H1 (cell line): ENCODE measurements around the gene SGMS2. TPM values are rescaled to one million over a fixed set of nuclear protein-coding genes. Genes with fewer than 3 reads are reported as not detected.

Source experiments
- CTCF ChIA-PET: fragments of 300-600 bp; sonication (Branson Sonifier 250); formaldehyde crosslinking; loops from one replicate; lab custom pipeline; 2021; ENCODE audit not compliant: partially characterized antibody; lab: Charles Lee
- POLR2A ChIA-PET: fragments of 300-600 bp; sonication (Branson Sonifier 250); formaldehyde crosslinking; loops from one replicate; lab custom pipeline; 2021; ENCODE audit warnings: inconsistent platforms; ENCODE audit not compliant: partially characterized antibody; lab: Charles Lee
- DNase-seq, 2 experiments: peaks; one replicate each; pipeline versions ENCODE4 v3.0.0 to v3.0.0-alpha.2; 2010 to 2022; ENCODE audit warnings: low spot score in 2 of 2, low read depth in 1 of 2, mixed read lengths in 1 of 2
- FAIRE-seq: peaks from 2 replicates; lab custom pipeline; 2011; peaks lifted over from hg19 to GRCh38; lab: Jason Lieb, UNC
- H2AFZ ChIP-seq: 2 replicates; pipeline ENCODE4 v1.8.1; 2012; ENCODE audit warnings: low read length, inconsistent platforms
- H2AK5ac ChIP-seq: 2 replicates; pipeline ENCODE4 v1.6.1; 2013; ENCODE audit warnings: low read depth, low read length
- H2BK120ac ChIP-seq: replicated peaks from 2 replicates; pipeline ENCODE3; 2013; ENCODE audit warnings: low read depth, low read length, inconsistent platforms
- H2BK12ac ChIP-seq: 2 replicates; pipeline ENCODE4 v1.6.1; 2013; ENCODE audit warnings: low read depth, low read length
- H2BK15ac ChIP-seq: 2 replicates; pipeline ENCODE4 v1.6.1; 2013; ENCODE audit warnings: low read length
- H2BK20ac ChIP-seq: 2 replicates; pipeline ENCODE4 v1.6.1; 2013; ENCODE audit warnings: low read length
- H2BK5ac ChIP-seq: 2 replicates; pipeline ENCODE4 v1.6.1; 2013; ENCODE audit warnings: low read depth, low read length
- H3K14ac ChIP-seq: 2 replicates; pipeline ENCODE4 v1.6.1; 2013; ENCODE audit warnings: inconsistent platforms; ENCODE audit not compliant: insufficient read length
- H3K18ac ChIP-seq: 2 replicates; pipeline ENCODE4 v1.6.1; 2013; ENCODE audit warnings: low read length; ENCODE audit errors: extremely low read depth
- H3K23ac ChIP-seq: 2 replicates; pipeline ENCODE4 v1.6.1; 2013; ENCODE audit warnings: inconsistent platforms; ENCODE audit not compliant: insufficient read length
- H3K23me2 ChIP-seq: 2 replicates; pipeline ENCODE4 v1.6.1; 2013; ENCODE audit warnings: low read depth, low read length
- H3K27ac ChIP-seq: 2 replicates; pipeline ENCODE4 v1.6.1; 2011; ENCODE audit warnings: low read depth, low read length, inconsistent platforms
- H3K27me3 ChIP-seq, 4 experiments: replicated peaks in 1 of 4; 1 replicate in 1 of 4; 2 replicates in 3 of 4; pipeline versions ENCODE4 v1.6.1 to v1.8.1; 2011 to 2013; ENCODE audit warnings: low read length in 3 of 4, mild to moderate bottlenecking in 3 of 4, inconsistent platforms in 2 of 4, mixed read lengths in 2 of 4, moderate library complexity in 1 of 4; ENCODE audit not compliant: control insufficient read depth in 3 of 4, insufficient read depth in 3 of 4; ENCODE audit errors: extremely low read depth in 1 of 4
- H3K36me3 ChIP-seq, 4 experiments: 2 replicates each; pipeline versions ENCODE4 v1.6.1 to v1.8.1; 2011 to 2013; ENCODE audit warnings: mild to moderate bottlenecking in 4 of 4, low read length in 3 of 4, moderate library complexity in 2 of 4, control low read depth in 1 of 4, inconsistent platforms in 1 of 4; ENCODE audit not compliant: insufficient read depth in 4 of 4, control insufficient read depth in 2 of 4
- H3K4ac ChIP-seq: replicated peaks from 2 replicates; pipeline ENCODE3; 2013; ENCODE audit warnings: low read length, low read depth, mixed read lengths, inconsistent platforms; ENCODE audit not compliant: insufficient read length
- H3K4me1 ChIP-seq, 4 experiments: replicated peaks in 1 of 4; 1 replicate in 1 of 4; 2 replicates in 3 of 4; pipeline versions ENCODE4 v1.6.1 to v1.8.1; 2011 to 2013; ENCODE audit warnings: low read length in 3 of 4, inconsistent platforms in 2 of 4, mixed read lengths in 1 of 4; ENCODE audit not compliant: insufficient read depth in 4 of 4, control insufficient read depth in 3 of 4
- H3K4me2 ChIP-seq, 2 experiments: 2 replicates each; pipeline versions ENCODE4 v1.6.1 to v1.8.1; 2011 to 2013; ENCODE audit warnings: low read depth in 2 of 2, low read length in 2 of 2, control low read depth in 1 of 2, inconsistent platforms in 1 of 2, mild to moderate bottlenecking in 1 of 2; ENCODE audit not compliant: insufficient read depth in 1 of 2
- H3K4me3 ChIP-seq, 4 experiments: fragments of 200-600, 300-600 bp in 1 of 4; sonication (generic), shearing (Covaris generic), sonication (Bioruptor Twin) in 1 of 4; 2 replicates each; pipeline versions ENCODE4 v1.5.1 to v1.8.1; 2011 to 2016; ENCODE audit warnings: low read length in 4 of 4, low read depth in 3 of 4, control low read depth in 2 of 4, inconsistent platforms in 2 of 4, mild to moderate bottlenecking in 2 of 4, mixed read lengths in 1 of 4, moderate library complexity in 1 of 4; ENCODE audit not compliant: insufficient read depth in 2 of 4; ENCODE audit errors: extremely low read depth in 1 of 4
- H3K56ac ChIP-seq: replicated peaks from 2 replicates; pipeline ENCODE3; 2013; ENCODE audit warnings: low read depth, mild to moderate bottlenecking, mixed read lengths, low read length, inconsistent platforms; ENCODE audit not compliant: insufficient read length
- H3K79me1 ChIP-seq: 2 replicates; pipeline ENCODE4 v1.6.1; 2013; ENCODE audit warnings: low read depth, low read length, control low read depth
- H3K79me2 ChIP-seq, 2 experiments: 2 replicates each; pipeline versions ENCODE4 v1.6.1 to v1.8.1; 2012 to 2013; ENCODE audit warnings: low read length in 2 of 2, mild to moderate bottlenecking in 2 of 2, inconsistent platforms in 1 of 2; ENCODE audit not compliant: insufficient read depth in 2 of 2, control insufficient read depth in 1 of 2
- H3K9ac ChIP-seq, 4 experiments: replicated peaks in 1 of 4; 1 replicate in 1 of 4; 2 replicates in 3 of 4; pipeline versions ENCODE4 v1.6.1 to v1.8.1; 2011 to 2013; ENCODE audit warnings: low read depth in 3 of 4, low read length in 3 of 4, control low read depth in 2 of 4, mild to moderate bottlenecking in 2 of 4, moderate library complexity in 2 of 4, inconsistent platforms in 1 of 4; ENCODE audit errors: extremely low read depth in 1 of 4
- H3K9me3 ChIP-seq, 2 experiments: 2 replicates each; pipeline versions ENCODE4 v1.6.1 to v1.8.1; 2012 to 2013; ENCODE audit warnings: mild to moderate bottlenecking in 2 of 2, moderate library complexity in 2 of 2, control low read depth in 1 of 2, inconsistent platforms in 1 of 2, low read depth in 1 of 2, low read length in 1 of 2, mixed read lengths in 1 of 2; ENCODE audit not compliant: insufficient read depth in 2 of 2
- H4K20me1 ChIP-seq, 2 experiments: replicated peaks in 1 of 2; 2 replicates each; pipeline versions ENCODE3 to v1.8.1; 2011 to 2013; ENCODE audit warnings: inconsistent platforms in 2 of 2, low read length in 2 of 2, mild to moderate bottlenecking in 1 of 2; ENCODE audit not compliant: insufficient read depth in 2 of 2, control insufficient read depth in 1 of 2
- H4K5ac ChIP-seq: 2 replicates; pipeline ENCODE4 v1.6.1; 2013; ENCODE audit warnings: low read length, low read depth, mixed read lengths, inconsistent platforms; ENCODE audit not compliant: insufficient read length
- H4K8ac ChIP-seq: 2 replicates; pipeline ENCODE4 v1.8.0; 2013; ENCODE audit warnings: mild to moderate bottlenecking, moderate library complexity, low read length, inconsistent platforms; ENCODE audit not compliant: insufficient read depth; ENCODE audit errors: extremely low read depth
- H4K91ac ChIP-seq: replicated peaks from 2 replicates; pipeline ENCODE3; 2013; ENCODE audit warnings: low read length, mixed read lengths, inconsistent platforms; ENCODE audit not compliant: insufficient read length
- RBBP5 ChIP-seq: IDR thresholded peaks from 2 replicates; pipeline ENCODE4 v1.7.1; 2012; ENCODE audit warnings: low read depth, mild to moderate bottlenecking, inconsistent platforms, low read length, moderate library complexity, borderline replicate concordance
- SIN3A ChIP-seq, 2 experiments: IDR thresholded peaks in 1 of 2; conservative IDR thresholded peaks in 1 of 2; 2 replicates each; pipeline ENCODE4 v1.6.1; 2011 to 2012; ENCODE audit warnings: low read length in 2 of 2, improper control_type of control experiment in 1 of 2, low read depth in 1 of 2, mild to moderate bottlenecking in 1 of 2
- SRF ChIP-seq: IDR thresholded peaks from 2 replicates; pipeline ENCODE4 v1.6.1; 2011; ENCODE audit warnings: mild to moderate bottlenecking, low read depth, low read length, moderate library complexity
- TEAD4 ChIP-seq: IDR thresholded peaks from 2 replicates; pipeline ENCODE4 v1.6.1; 2012; ENCODE audit warnings: low read depth, low read length, inconsistent platforms, mixed read lengths
- WGBS, 2 experiments: shearing (Covaris generic) in 1 of 2; methylation state at CpG; one replicate each; pipeline versions ENCODE4 v1.1.6 to v1.1.7; 2013 to 2015; ENCODE audit warnings: low lambda C conversion rate in 2 of 2, mixed read lengths in 2 of 2, inconsistent platforms in 1 of 2, low coverage in 1 of 2, missing lambda C conversion rate in 1 of 2; ENCODE audit not compliant: insufficient replicate concordance in 2 of 2, insufficient coverage in 1 of 2, insufficient read length in 1 of 2; ENCODE audit errors: extremely low coverage in 1 of 2, missing lambda C conversion rate in 1 of 2; 5-methylcytosine and 5-hydroxymethylcytosine counted together
- polyA plus RNA-seq, 7 experiments: library from polyadenylated mRNA; depleted of rRNA in 3 of 7; stranded (reverse) in 5 of 7; unstranded in 2 of 7; fragments of >200 nt in 5 of 7; fragments of 200-250 nt in 2 of 7; gene quantifications; 1 replicate in 5 of 7; 2 replicates in 1 of 7; 4 replicates in 1 of 7; pipeline versions ENCODE4 v1.2.1 to v1.2.3, GENCODE V29; 2011 to 2013; ENCODE audit warnings: missing spikeins in 2 of 7, mixed read lengths in 2 of 7
- total RNA-seq: library from RNA; stranded (reverse); fragmentation: NEBNext Ultra II Directional; extraction: Animal tissue kit (Norgen Biotek cat#: 25700); gene quantifications from 2 replicates; pipeline ENCODE4 v1.2.1, GENCODE V29; 2021
- TF ChIP-seq, protein P1 (sequence below): IDR thresholded peaks from 2 replicates; pipeline ENCODE4 v1.6.1; 2012; ENCODE audit warnings: inconsistent platforms

Gene SGMS2
- total and polyA plus RNA-seq, 2 of the 8 experiments (the other 6 are each of a cell fraction or from before 2014, with no cell fraction given) = 0.04 to 1.3 TPM

DNA sequence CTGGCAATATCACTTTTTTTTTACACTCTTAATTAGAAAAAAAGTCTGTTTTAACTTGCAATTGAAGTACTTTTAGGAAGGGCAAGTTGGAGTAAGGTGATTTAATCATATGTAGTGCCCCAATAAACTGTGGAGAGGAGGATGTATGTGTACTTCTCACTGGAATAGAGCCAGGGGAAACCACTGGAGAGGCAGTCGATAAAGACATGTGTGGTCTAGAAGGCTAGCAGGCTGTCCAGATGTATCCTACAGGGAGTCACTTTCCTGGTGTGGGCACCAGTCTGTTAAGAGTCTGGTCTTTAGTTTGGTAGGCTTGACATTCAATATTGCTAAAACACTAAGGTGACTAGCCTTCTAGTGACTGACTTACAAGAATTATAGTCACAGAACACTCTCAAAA lies 9.6 kb upstream of the SGMS2 start:
- Histone ChIP-seq H3K18ac (no peak overlapping the region), H3K9ac (no peak overlapping the region), H2AK5ac (no peak overlapping the region), H4K20me1 (no peaks in the 10 kb centered on the region), H3K27ac (no peak overlapping the region), H3K79me2 (no peaks in the 10 kb centered on the region), H3K27me3 (peaks cover 5 to 17% (median 12%) of the 10 kb centered on the region in 4 experiments), H3K4me1 (no peaks in the 10 kb centered on the region), H4K5ac (no peak overlapping the region), H2BK120ac (no peak overlapping the region), H2BK12ac (no peak overlapping the region), H3K36me3 (no peaks in the 10 kb centered on the region), H3K4me2 (no peak overlapping the region), H3K23me2 (no peaks in the 10 kb centered on the region), H4K8ac (no peak overlapping the region), H2BK15ac (no peak overlapping the region), H2BK5ac (no peak overlapping the region), H2AFZ (no peak overlapping the region), H3K4ac (no peak overlapping the region), H3K79me1 (no peaks in the 10 kb centered on the region), H3K14ac (no peak overlapping the region), H3K56ac (no peak overlapping the region), H3K4me3 (no peak overlapping the region), H3K23ac (no peak overlapping the region), H4K91ac (no peak overlapping the region), H3K9me3 (no peaks in the 10 kb centered on the region), H2BK20ac (no peak overlapping the region)
- ChIA-PET POLR2A (no interaction called here), CTCF (no interaction called here)
- DNase-seq (no peak), FAIRE-seq (no peak)
- WGBS, 2 experiments = 94% methylated on average over 1 of the region's 1 CpG; no CpG with 5 or more reads in 1 of the 2 experiments
- TF ChIP-seq TEAD4 = no peak
- TF ChIP-seq, protein P1, sequence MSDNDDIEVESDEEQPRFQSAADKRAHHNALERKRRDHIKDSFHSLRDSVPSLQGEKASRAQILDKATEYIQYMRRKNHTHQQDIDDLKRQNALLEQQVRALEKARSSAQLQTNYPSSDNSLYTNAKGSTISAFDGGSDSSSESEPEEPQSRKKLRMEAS = no peak
- TF ChIP-seq RBBP5 = no peak
- no peak for TF ChIP-seq SIN3A (conservative IDR thresholded peaks at IDR 0.05 in 1 of 2, IDR thresholded peaks at IDR 0.05 in 1 of 2; ENCODE audit: low read depth in 1 of 2, low read length in 2 of 2)
- TF ChIP-seq SRF = no peak
